Measurements from ENCODE around the gene NCF2. TPM values are rescaled to one million over a fixed set of nuclear protein-coding genes. Genes with fewer than 3 reads are reported as not detected.

NCF2 gene
- total RNA-seq, 1 experiment from 2014 or later = 31.3 TPM

DNA sequence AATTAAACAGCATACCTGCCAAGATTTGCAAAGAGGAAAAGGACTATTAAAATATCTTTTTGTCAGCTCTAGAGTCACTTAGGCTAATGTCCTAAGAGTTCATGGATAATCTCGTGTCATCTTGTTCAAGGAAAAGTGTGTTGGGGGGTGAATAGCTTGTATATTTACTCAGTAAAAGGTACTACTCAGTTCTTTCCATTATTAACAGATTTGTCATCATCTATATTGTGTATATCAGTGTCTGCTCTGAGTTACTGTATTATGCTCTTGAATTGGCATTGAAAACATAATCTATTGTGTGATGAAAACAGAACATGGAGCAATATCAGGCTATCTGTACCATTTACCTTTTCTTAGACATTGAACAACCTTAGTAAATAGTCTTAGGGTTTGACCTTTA is 76.0 kb downstream of the NCF2 start:
- Histone ChIP-seq H3K9me2 (replicated peaks; ENCODE audit: low read length) (no peaks in the 10 kb centered on the region), H3K4me2 (ENCODE audit: low read length) (peak overlapping the region; percentile 42), H3K4me1 (ENCODE audit: insufficient read depth, low read length) (peaks cover 29% of the 10 kb centered on the region), H2AFZ (ENCODE audit: low read length) (no peak overlapping the region), H3K9me3 (ENCODE audit: low read length) (no peaks in the 10 kb centered on the region), H3K27me3 (ENCODE audit: low read length) (no peaks in the 10 kb centered on the region), H3F3A (ENCODE audit: low read length, unreplicated experiment) (peaks cover 5% of the 10 kb centered on the region), H3K4me3 (ENCODE audit: low read length) (no peak overlapping the region; the same call in 1 of the 2 replicates), H4K20me1 (ENCODE audit: low read length) (peaks cover 5% of the 10 kb centered on the region; the same call in 1 of the 2 replicates), H3K36me3 (ENCODE audit: low read depth, low read length) (peaks cover 20% of the 10 kb centered on the region; the same call in 1 of the 2 replicates), H3K9ac (ENCODE audit: low read length) (peak overlapping the region; percentile 16; the same call in 1 of the 2 replicates), H3K27ac (ENCODE audit: low read length) (peak overlapping the region; percentile 86), H3K79me2 (ENCODE audit: low read length) (peaks cover 46% of the 10 kb centered on the region)
- TF ChIP-seq EZH2phosphoT487 (IDR thresholded peaks at IDR 0.05; ENCODE audit: borderline replicate concordance, low read length) = no peak
- TF ChIP-seq, protein P1, sequence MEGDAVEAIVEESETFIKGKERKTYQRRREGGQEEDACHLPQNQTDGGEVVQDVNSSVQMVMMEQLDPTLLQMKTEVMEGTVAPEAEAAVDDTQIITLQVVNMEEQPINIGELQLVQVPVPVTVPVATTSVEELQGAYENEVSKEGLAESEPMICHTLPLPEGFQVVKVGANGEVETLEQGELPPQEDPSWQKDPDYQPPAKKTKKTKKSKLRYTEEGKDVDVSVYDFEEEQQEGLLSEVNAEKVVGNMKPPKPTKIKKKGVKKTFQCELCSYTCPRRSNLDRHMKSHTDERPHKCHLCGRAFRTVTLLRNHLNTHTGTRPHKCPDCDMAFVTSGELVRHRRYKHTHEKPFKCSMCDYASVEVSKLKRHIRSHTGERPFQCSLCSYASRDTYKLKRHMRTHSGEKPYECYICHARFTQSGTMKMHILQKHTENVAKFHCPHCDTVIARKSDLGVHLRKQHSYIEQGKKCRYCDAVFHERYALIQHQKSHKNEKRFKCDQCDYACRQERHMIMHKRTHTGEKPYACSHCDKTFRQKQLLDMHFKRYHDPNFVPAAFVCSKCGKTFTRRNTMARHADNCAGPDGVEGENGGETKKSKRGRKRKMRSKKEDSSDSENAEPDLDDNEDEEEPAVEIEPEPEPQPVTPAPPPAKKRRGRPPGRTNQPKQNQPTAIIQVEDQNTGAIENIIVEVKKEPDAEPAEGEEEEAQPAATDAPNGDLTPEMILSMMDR (conservative IDR thresholded peaks at IDR 0.05; ENCODE audit: low read depth, low read length) = no peak
- no peak for TF ChIP-seq EZH2 (IDR thresholded peaks at IDR 0.05; ENCODE audit: low read length, unreplicated experiment)
- ChIA-PET POLR2A (ENCODE audit: unreplicated experiment) (no interaction called here), CTCF (no interaction called here)
- no TSS peak for BruUV-seq (replicated peaks)
- intact Hi-C loops (cut with micrococcal nuclease) = loop anchor here (2.0 kb wide), 1 partner anchor 15 kb away; no protein-coding TSS in a partner anchor
- ATAC-seq = peak; percentile 50
- DNase-seq = peak; percentile 21

DNA sequence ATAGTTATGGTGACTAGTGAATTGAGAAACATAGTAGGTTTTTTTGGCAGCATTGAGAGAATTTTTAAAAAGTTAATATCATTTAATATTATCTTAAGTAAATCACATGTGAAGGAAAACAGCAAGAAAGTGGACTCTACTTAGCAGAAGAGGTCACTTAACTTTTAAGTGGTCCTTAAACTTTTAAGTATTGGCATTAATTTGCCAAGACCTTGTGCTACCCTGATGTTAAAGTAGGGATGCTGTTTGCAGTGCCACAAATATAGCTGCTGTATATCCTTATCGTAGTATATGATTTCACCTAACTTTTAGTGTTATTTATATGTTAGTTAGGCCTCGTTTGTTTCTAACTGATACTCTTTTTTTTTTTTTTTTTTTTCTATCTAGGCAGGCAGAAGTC is 77.8 kb downstream of the NCF2 start:
- Histone ChIP-seq H3K9ac (ENCODE audit: low read length) (no peak overlapping the region), H3K9me3 (ENCODE audit: low read length) (no peaks in the 10 kb centered on the region), H3K79me2 (ENCODE audit: low read length) (peaks cover 63% of the 10 kb centered on the region), H3K27ac (ENCODE audit: low read length) (no peak overlapping the region), H3K27me3 (ENCODE audit: low read length) (no peaks in the 10 kb centered on the region), H3K4me1 (ENCODE audit: insufficient read depth, low read length) (peaks cover 29% of the 10 kb centered on the region), H3F3A (ENCODE audit: low read length, unreplicated experiment) (peaks cover 5% of the 10 kb centered on the region), H3K36me3 (ENCODE audit: low read depth, low read length) (peaks cover 10% of the 10 kb centered on the region; the same call in 1 of the 2 replicates), H4K20me1 (ENCODE audit: low read length) (peaks cover 5% of the 10 kb centered on the region; the same call in 1 of the 2 replicates), H3K4me3 (ENCODE audit: low read length) (no peak overlapping the region), H2AFZ (ENCODE audit: low read length) (no peak overlapping the region), H3K4me2 (ENCODE audit: low read length) (no peak overlapping the region), H3K9me2 (replicated peaks; ENCODE audit: low read length) (no peaks in the 10 kb centered on the region)
- DNase-seq (no peak), ATAC-seq (no peak)
- no TSS peak for BruUV-seq (replicated peaks)
- intact Hi-C loops (cut with micrococcal nuclease) = no loop called here
- TF ChIP-seq, protein P1 (conservative IDR thresholded peaks at IDR 0.05; ENCODE audit: low read depth, low read length) = no peak
- no peak for TF ChIP-seq EZH2phosphoT487 (IDR thresholded peaks at IDR 0.05; ENCODE audit: borderline replicate concordance, low read length)
- no peak for TF ChIP-seq EZH2 (IDR thresholded peaks at IDR 0.05; ENCODE audit: low read length, unreplicated experiment)
- ChIA-PET CTCF (no interaction called here), POLR2A (ENCODE audit: unreplicated experiment) (no interaction called here)

DNA sequence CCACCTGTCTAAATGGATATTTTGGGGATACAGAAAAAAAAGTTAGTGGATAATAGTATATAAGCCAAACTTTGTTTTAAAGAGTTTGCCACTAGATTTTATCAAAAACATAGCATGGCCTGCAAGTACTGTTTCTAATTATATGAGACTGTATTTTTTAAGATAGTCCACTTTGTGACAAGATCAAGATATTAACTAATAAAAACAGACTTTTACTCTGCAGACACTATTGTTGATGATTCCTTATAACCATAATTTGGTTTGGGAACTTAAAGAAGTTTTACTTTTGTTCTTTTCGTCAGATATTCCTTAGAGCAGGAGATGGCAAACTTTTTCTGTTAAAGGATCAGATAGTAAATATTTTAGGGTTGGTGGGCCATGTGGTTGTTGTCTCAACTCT is 81.6 kb downstream of the NCF2 start:
- H3K4me3 ChIP-seq (ENCODE audit: low read length) = no peak overlapping the region
- H3K9me2 ChIP-seq (replicated peaks; ENCODE audit: low read length) = no peaks in the 10 kb centered on the region
- no peak overlapping the region for H3K4me2 ChIP-seq (ENCODE audit: low read length)
- DNase-seq = no peak
- peaks cover 81% of the 10 kb centered on the region for H3K79me2 ChIP-seq (ENCODE audit: low read length)
- no peaks in the 10 kb centered on the region for H3K27me3 ChIP-seq (ENCODE audit: low read length)
- TF ChIP-seq, protein P1 (conservative IDR thresholded peaks at IDR 0.05; ENCODE audit: low read depth, low read length) = no peak
- TF ChIP-seq EZH2 (IDR thresholded peaks at IDR 0.05; ENCODE audit: low read length, unreplicated experiment) (no peak), EZH2phosphoT487 (IDR thresholded peaks at IDR 0.05; ENCODE audit: borderline replicate concordance, low read length) (no peak)
- ATAC-seq = no peak
- no peak overlapping the region for H3K27ac ChIP-seq (ENCODE audit: low read length)
- H4K20me1 ChIP-seq (ENCODE audit: low read length) = no peaks in the 10 kb centered on the region
- ChIA-PET CTCF (no interaction called here), POLR2A (ENCODE audit: unreplicated experiment) (interaction anchor here (0.6 kb wide), 1 partner anchor 118 kb away, joined by 3 read pairs; no protein-coding TSS in a partner anchor)
- H3K9me3 ChIP-seq (ENCODE audit: low read length) = no peaks in the 10 kb centered on the region
- H2AFZ ChIP-seq (ENCODE audit: low read length) = no peak overlapping the region
- no peaks in the 10 kb centered on the region for H3F3A ChIP-seq (ENCODE audit: low read length, unreplicated experiment)
- H3K9ac ChIP-seq (ENCODE audit: low read length) = no peak overlapping the region
- H3K4me1 ChIP-seq (ENCODE audit: insufficient read depth, low read length) = no peaks in the 10 kb centered on the region
- BruUV-seq (replicated peaks) = no TSS peak
- H3K36me3 ChIP-seq (ENCODE audit: low read depth, low read length) = no peaks in the 10 kb centered on the region
- intact Hi-C loops (cut with micrococcal nuclease) = no loop called here

Data from PC-3 (cell line).